Mesendoderm (in vitro differentiated cells): ENCODE results near the gene KDM6A.

Experiments used
- DNase-seq: peaks from one replicate; pipeline ENCODE4 v3.0.0; 2013
- H2AK5ac ChIP-seq: 2 replicates; pipeline ENCODE4 v1.6.1; 2013; ENCODE audit warnings: low read length, inconsistent platforms
- H2BK120ac ChIP-seq: 2 replicates; pipeline ENCODE4 v1.6.1; 2013; ENCODE audit warnings: low read depth, mild to moderate bottlenecking, low read length, moderate library complexity, mixed read lengths
- H2BK15ac ChIP-seq: replicated peaks from 2 replicates; pipeline ENCODE4 v1.6.1; 2013; ENCODE audit warnings: low read depth, mild to moderate bottlenecking, moderate library complexity
- H2BK5ac ChIP-seq: 2 replicates; pipeline ENCODE4 v1.6.1; 2013; ENCODE audit warnings: low read length, inconsistent platforms
- H3K18ac ChIP-seq: 2 replicates; pipeline ENCODE4 v1.6.1; 2013; ENCODE audit warnings: mild to moderate bottlenecking, low read length, mixed read lengths
- H3K23ac ChIP-seq: one replicate; pipeline ENCODE4 v1.6.1; 2013; ENCODE audit warnings: low read length
- H3K27ac ChIP-seq: 2 replicates; pipeline ENCODE4 v1.5.1; 2013; ENCODE audit warnings: low read depth, mild to moderate bottlenecking, inconsistent platforms, low read length, moderate library complexity
- H3K27me3 ChIP-seq: 2 replicates; pipeline ENCODE4 v1.6.1; 2013; ENCODE audit warnings: low read length, control low read depth, mild to moderate bottlenecking, inconsistent platforms; ENCODE audit not compliant: insufficient read depth, poor library complexity
- H3K36me3 ChIP-seq: 2 replicates; pipeline ENCODE4 v1.6.1; 2013; ENCODE audit warnings: low read length, inconsistent platforms; ENCODE audit not compliant: control insufficient read depth, insufficient read depth
- H3K4ac ChIP-seq: one replicate; pipeline ENCODE4 v1.6.1; 2013; ENCODE audit warnings: low read depth, mild to moderate bottlenecking, low read length, moderate library complexity
- H3K4me1 ChIP-seq: 2 replicates; pipeline ENCODE4 v1.6.1; 2013; ENCODE audit warnings: low read depth, low read length, inconsistent platforms; ENCODE audit not compliant: control insufficient read depth
- H3K4me2 ChIP-seq: 2 replicates; pipeline ENCODE4 v1.6.1; 2013; ENCODE audit warnings: low read length
- H3K4me3 ChIP-seq: 2 replicates; pipeline ENCODE4 v1.5.1; 2013; ENCODE audit warnings: mild to moderate bottlenecking, low read length
- H3K56ac ChIP-seq: one replicate; pipeline ENCODE4 v1.6.1; 2013; ENCODE audit warnings: low read length
- H3K79me1 ChIP-seq: 2 replicates; pipeline ENCODE4 v1.6.1; 2013; ENCODE audit warnings: low read length, inconsistent platforms
- H3K79me2 ChIP-seq: 2 replicates; pipeline ENCODE4 v1.6.1; 2013; ENCODE audit warnings: mild to moderate bottlenecking, low read length; ENCODE audit not compliant: control insufficient read depth, insufficient read depth
- H3K9ac ChIP-seq: 2 replicates; pipeline ENCODE4 v1.6.1; 2013; ENCODE audit warnings: low read length, inconsistent platforms
- H4K5ac ChIP-seq: one replicate; pipeline ENCODE4 v1.6.1; 2013; ENCODE audit warnings: low read length
- H4K8ac ChIP-seq: one replicate; pipeline ENCODE4 v1.6.1; 2013; ENCODE audit warnings: low read depth, mild to moderate bottlenecking, control low read depth, low read length, moderate library complexity
- WGBS: extraction: QIAGEN DNeasy Blood & Tissue Kit; methylation state at CpG from one replicate; pipeline ENCODE4 v1.1.7; 2013; ENCODE audit warnings: low lambda C conversion rate, missing lambda C conversion rate; ENCODE audit not compliant: insufficient coverage; ENCODE audit errors: extremely low coverage; 5-methylcytosine and 5-hydroxymethylcytosine counted together

The KDM6A gene

GRCh38 chrX:44899946-44900345 is 27.0 kb downstream of the KDM6A start:
- no peaks in the 10 kb centered on the region for H3K27me3 ChIP-seq
- H3K4me2 ChIP-seq = no peak overlapping the region
- H3K27ac ChIP-seq = no peak overlapping the region
- no peak for DNase-seq
- H3K4me1 ChIP-seq = no peaks in the 10 kb centered on the region
- no CpG with 5 or more reads among the region's 4 CpGs for WGBS
- no peaks in the 10 kb centered on the region for H3K36me3 ChIP-seq
- H3K4ac ChIP-seq = no peak overlapping the region
- H3K23ac ChIP-seq = no peak overlapping the region
- no peak overlapping the region for H2BK15ac ChIP-seq
- no peak overlapping the region for H3K18ac ChIP-seq
- H4K8ac ChIP-seq = no peak overlapping the region
- no peak overlapping the region for H3K9ac ChIP-seq
- peaks cover 51% of the 10 kb centered on the region for H3K79me2 ChIP-seq
- no peak overlapping the region for H2BK5ac ChIP-seq
- H3K4me3 ChIP-seq = no peak overlapping the region
- H2BK120ac ChIP-seq = no peak overlapping the region
- H4K5ac ChIP-seq = no peak overlapping the region
- H3K79me1 ChIP-seq = no peaks in the 10 kb centered on the region
- no peak overlapping the region for H3K56ac ChIP-seq
- H2AK5ac ChIP-seq = no peak overlapping the region

- no CpG with 5 or more reads among the region's 4 CpGs for WGBS
Measured at GRCh38 chrX:44903107-44903506, 30.1 kb downstream of the KDM6A start.

DNA sequence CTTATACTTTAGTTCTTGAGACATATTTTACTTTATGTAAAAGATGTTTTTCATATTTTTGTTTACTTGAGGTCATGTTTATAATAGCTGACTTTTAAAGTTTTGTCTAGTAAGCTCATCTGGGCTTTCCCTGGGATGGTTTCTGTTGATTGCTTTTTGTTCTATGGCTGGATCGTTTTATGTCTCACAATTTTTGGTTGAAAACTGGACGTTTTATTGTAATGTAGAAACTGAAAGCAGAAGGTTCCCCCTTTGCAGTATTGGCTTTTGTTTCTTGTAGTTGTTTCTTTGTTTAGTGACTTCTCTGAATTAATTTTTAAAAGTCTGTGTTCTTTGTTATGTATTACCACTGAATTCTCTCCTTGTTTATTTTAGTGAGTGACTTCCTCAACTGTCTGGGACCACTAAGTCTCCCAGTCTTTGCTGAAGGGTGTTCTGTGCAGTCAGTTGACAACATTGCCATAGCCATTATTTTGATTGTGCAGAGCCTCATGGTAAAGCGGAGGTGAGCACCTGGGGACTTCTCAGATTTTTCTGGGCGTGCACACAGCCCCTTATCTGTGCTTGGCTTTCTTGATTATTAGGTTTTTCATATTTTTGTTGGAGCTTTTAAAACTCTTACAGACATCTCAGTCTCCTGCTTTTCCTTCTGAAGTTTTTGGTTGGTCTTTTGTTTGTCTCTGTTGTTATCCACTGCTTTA is 31.0 kb downstream of the KDM6A start:
- DNase-seq = no peak
- Histone ChIP-seq H3K56ac (no peak overlapping the region), H4K5ac (no peak overlapping the region), H2BK5ac (no peak overlapping the region), H4K8ac (no peak overlapping the region), H3K36me3 (no peaks in the 10 kb centered on the region), H3K4ac (no peak overlapping the region), H3K18ac (no peak overlapping the region), H2BK120ac (no peak overlapping the region), H3K27me3 (no peaks in the 10 kb centered on the region), H3K79me2 (peaks cover 61% of the 10 kb centered on the region), H3K4me2 (no peak overlapping the region), H2BK15ac (no peak overlapping the region), H3K27ac (no peak overlapping the region), H3K9ac (no peak overlapping the region), H3K4me3 (no peak overlapping the region), H2AK5ac (no peak overlapping the region), H3K4me1 (no peaks in the 10 kb centered on the region), H3K23ac (no peak overlapping the region), H3K79me1 (no peaks in the 10 kb centered on the region)
- no CpG with 5 or more reads among the region's 4 CpGs for WGBS

More at GRCh38 chrX:44903107-44903506, 30.1 kb downstream of the KDM6A start:
- Histone ChIP-seq H3K56ac (no peak overlapping the region), H3K4me3 (no peak overlapping the region), H3K18ac (no peak overlapping the region), H3K27me3 (no peaks in the 10 kb centered on the region), H3K36me3 (no peaks in the 10 kb centered on the region), H2AK5ac (no peak overlapping the region), H3K9ac (no peak overlapping the region), H3K4me1 (no peaks in the 10 kb centered on the region), H3K79me2 (peaks cover 62% of the 10 kb centered on the region), H4K5ac (no peak overlapping the region), H4K8ac (no peak overlapping the region), H3K27ac (no peak overlapping the region), H3K23ac (no peak overlapping the region), H3K79me1 (no peaks in the 10 kb centered on the region), H2BK15ac (no peak overlapping the region), H2BK5ac (no peak overlapping the region), H3K4ac (no peak overlapping the region), H3K4me2 (no peak overlapping the region), H2BK120ac (no peak overlapping the region)
- peak; percentile 7 for DNase-seq

DNA sequence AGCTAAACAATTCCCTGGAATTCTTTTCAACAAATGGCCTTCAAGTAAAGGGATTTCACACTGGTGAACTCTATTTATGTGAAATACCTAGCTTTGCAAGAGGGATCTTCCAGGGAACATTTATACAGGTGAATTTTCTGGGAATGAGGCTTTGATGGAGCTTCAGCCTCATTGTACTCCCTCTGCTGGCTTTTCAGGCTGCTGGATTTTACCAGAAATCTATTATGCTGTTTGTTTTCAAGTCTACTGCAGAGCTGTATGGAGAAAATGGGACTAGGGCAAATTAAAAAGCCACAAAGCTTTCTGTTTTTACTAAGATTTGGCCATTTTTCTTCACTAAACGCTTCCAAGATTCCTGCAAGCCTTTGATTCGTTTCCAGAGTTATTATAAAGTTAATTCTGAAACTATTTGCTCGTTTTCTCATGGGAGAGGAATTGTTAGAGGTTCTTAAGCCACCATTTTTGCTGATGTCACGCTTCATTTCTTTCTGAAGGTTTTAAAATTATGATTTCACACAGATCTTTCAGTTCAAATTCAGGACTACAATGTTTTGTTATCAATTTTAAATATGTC is 31.6 kb downstream of the KDM6A start:
- Histone ChIP-seq H3K36me3 (no peaks in the 10 kb centered on the region), H3K27me3 (no peaks in the 10 kb centered on the region), H2BK120ac (no peak overlapping the region), H3K79me2 (peaks cover 55% of the 10 kb centered on the region), H3K56ac (no peak overlapping the region), H3K4me2 (no peak overlapping the region), H3K4me1 (no peaks in the 10 kb centered on the region), H3K9ac (no peak overlapping the region), H3K4me3 (no peak overlapping the region), H3K23ac (no peak overlapping the region), H3K27ac (no peak overlapping the region), H3K18ac (no peak overlapping the region), H4K5ac (no peak overlapping the region), H3K4ac (no peak overlapping the region), H2BK15ac (no peak overlapping the region), H2AK5ac (no peak overlapping the region), H3K79me1 (no peaks in the 10 kb centered on the region), H2BK5ac (no peak overlapping the region), H4K8ac (no peak overlapping the region)
- peak; percentile 35 for DNase-seq
- WGBS = no CpG with 5 or more reads among the region's 4 CpGs

DNA sequence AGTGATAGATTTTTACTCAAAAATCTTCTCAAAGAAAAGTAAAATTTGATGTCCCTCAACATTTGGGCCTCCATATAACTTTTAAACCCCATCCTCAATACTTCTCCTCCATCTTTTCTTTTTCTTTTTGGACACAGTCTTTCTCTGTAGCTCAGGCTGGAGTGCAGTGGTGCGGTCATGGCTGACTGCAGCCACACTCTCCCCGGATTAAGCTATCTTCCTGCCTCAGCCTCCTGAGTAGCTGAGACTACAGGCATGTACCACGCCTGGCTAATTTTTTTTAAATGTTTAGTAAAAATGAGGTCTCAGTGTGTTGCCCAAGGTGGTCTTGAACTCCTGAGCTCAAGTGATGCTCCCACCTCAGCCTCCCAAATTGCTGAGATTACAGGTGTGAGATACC is 33.1 kb downstream of the KDM6A start:
- no peak overlapping the region for H3K18ac ChIP-seq
- no peaks in the 10 kb centered on the region for H3K4me1 ChIP-seq
- no peak overlapping the region for H3K27ac ChIP-seq
- no peaks in the 10 kb centered on the region for H3K79me1 ChIP-seq
- H2BK15ac ChIP-seq = no peak overlapping the region
- no peak overlapping the region for H4K8ac ChIP-seq
- DNase-seq = no peak
- H2BK120ac ChIP-seq = no peak overlapping the region
- H3K4me2 ChIP-seq = no peak overlapping the region
- H3K79me2 ChIP-seq = peaks cover 53% of the 10 kb centered on the region
- no peak overlapping the region for H2BK5ac ChIP-seq
- H3K4ac ChIP-seq = no peak overlapping the region
- no peaks in the 10 kb centered on the region for H3K27me3 ChIP-seq
- H3K56ac ChIP-seq = no peak overlapping the region
- H3K4me3 ChIP-seq = no peak overlapping the region
- no CpG with 5 or more reads among the region's 3 CpGs for WGBS
- H3K36me3 ChIP-seq = no peaks in the 10 kb centered on the region
- H2AK5ac ChIP-seq = no peak overlapping the region
- H3K9ac ChIP-seq = no peak overlapping the region
- H3K23ac ChIP-seq = no peak overlapping the region
- no peak overlapping the region for H4K5ac ChIP-seq

DNA sequence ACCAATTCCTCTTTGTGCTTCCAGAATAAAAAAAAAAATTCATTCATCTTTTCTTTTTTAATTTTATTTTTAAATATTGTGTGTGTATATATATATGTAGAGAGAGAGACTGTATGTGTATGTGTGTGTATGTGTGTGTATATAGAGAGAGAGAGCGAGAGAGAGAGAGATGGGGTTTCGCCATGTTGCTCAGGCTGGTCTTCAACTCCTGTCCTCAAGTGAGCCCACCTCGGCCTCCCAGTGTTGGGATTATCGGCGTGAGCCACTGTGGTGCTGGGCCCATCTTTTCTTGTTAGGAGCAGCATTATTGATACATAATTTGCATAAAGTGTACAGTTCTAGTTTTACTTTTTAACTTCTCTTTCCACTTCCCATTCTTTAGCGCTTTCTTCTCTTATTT is 33.6 kb downstream of the KDM6A start:
- WGBS = no CpG with 5 or more reads among the region's 6 CpGs
- H3K4me1 ChIP-seq = no peaks in the 10 kb centered on the region
- H3K56ac ChIP-seq = no peak overlapping the region
- H4K8ac ChIP-seq = no peak overlapping the region
- no peaks in the 10 kb centered on the region for H3K27me3 ChIP-seq
- no peak overlapping the region for H3K23ac ChIP-seq
- H2AK5ac ChIP-seq = no peak overlapping the region
- H3K18ac ChIP-seq = no peak overlapping the region
- no peak overlapping the region for H2BK5ac ChIP-seq
- DNase-seq = no peak
- no peak overlapping the region for H2BK15ac ChIP-seq
- H3K27ac ChIP-seq = no peak overlapping the region
- H3K79me2 ChIP-seq = peaks cover 51% of the 10 kb centered on the region
- H3K36me3 ChIP-seq = no peaks in the 10 kb centered on the region
- no peak overlapping the region for H3K9ac ChIP-seq
- H3K79me1 ChIP-seq = no peaks in the 10 kb centered on the region
- no peak overlapping the region for H4K5ac ChIP-seq
- no peak overlapping the region for H3K4me3 ChIP-seq
- H3K4ac ChIP-seq = no peak overlapping the region
- no peak overlapping the region for H2BK120ac ChIP-seq
- no peak overlapping the region for H3K4me2 ChIP-seq
